SU-DHL-6 (cell line): ENCODE data around the gene DIRAS2.

Experiments
- H2AFZ ChIP-seq: fragments of 200-600 bp; sonication (generic); 2 replicates; pipeline ENCODE4 v1.6.1; 2014; ENCODE audit warnings: low read depth, mild to moderate bottlenecking, moderate library complexity, mixed read lengths, antibody characterized with exemption, low read length; ENCODE audit not compliant: severe bottlenecking
- H3F3A ChIP-seq: fragments of 200-600 bp; shearing (Covaris generic); 2 replicates; pipeline ENCODE4 v1.6.0; 2016; ENCODE audit warnings: antibody characterized with exemption, mild to moderate bottlenecking; ENCODE audit not compliant: insufficient read depth
- H3K27ac ChIP-seq: fragments of 200-600 bp; sonication (generic); 2 replicates; pipeline ENCODE4 v1.5.1; 2016; ENCODE audit warnings: low read depth, mild to moderate bottlenecking, low read length, moderate library complexity, mixed read lengths
- H3K27me3 ChIP-seq: fragments of 200-600 bp; sonication (generic), shearing (Covaris generic); 2 replicates; pipeline ENCODE4 v1.6.0; 2014; ENCODE audit warnings: mild to moderate bottlenecking, low read length
- H3K36me3 ChIP-seq: fragments of 200-600 bp; sonication (generic); 2 replicates; pipeline ENCODE4 v1.6.1; 2014; ENCODE audit warnings: mild to moderate bottlenecking, low read length, mixed read lengths
- H3K4me2 ChIP-seq: fragments of 300-600, 200-600 bp; shearing (Covaris generic), sonication (generic); 2 replicates; pipeline ENCODE4 v1.6.0; 2014; ENCODE audit warnings: low read length, low read depth, mild to moderate bottlenecking; ENCODE audit not compliant: poor library complexity, severe bottlenecking
- H3K4me3 ChIP-seq: fragments of 200-600 bp; sonication (generic); 2 replicates; pipeline ENCODE4 v1.5.1; 2014; ENCODE audit warnings: antibody characterized with exemption, low read length, mild to moderate bottlenecking, mixed read lengths; ENCODE audit not compliant: insufficient read depth, poor library complexity, severe bottlenecking
- H3K79me2 ChIP-seq: fragments of 200-600 bp; sonication (generic); 2 replicates; pipeline ENCODE4 v1.6.1; 2014; ENCODE audit warnings: mild to moderate bottlenecking, low read length, moderate library complexity; ENCODE audit not compliant: insufficient read depth
- H3K9ac ChIP-seq: fragments of 200-600 bp; sonication (generic); 2 replicates; pipeline ENCODE4 v1.7.0; 2014; ENCODE audit warnings: mild to moderate bottlenecking, low read length
- H3K9me2 ChIP-seq: fragments of 200-600 bp; sonication (generic); replicated peaks from 2 replicates; pipeline ENCODE4 v1.6.1; 2014; ENCODE audit warnings: low read length; ENCODE audit not compliant: insufficient read depth
- H3K9me3 ChIP-seq: fragments of 200-600 bp; sonication (generic); 2 replicates; pipeline ENCODE4 v1.6.1; 2014; ENCODE audit warnings: low read length, mixed read lengths; ENCODE audit not compliant: insufficient read depth
- H4K20me1 ChIP-seq: fragments of 200-600 bp; sonication (generic); 2 replicates; pipeline ENCODE4 v1.6.1; 2014; ENCODE audit warnings: low read depth, mild to moderate bottlenecking, antibody characterized with exemption, low read length, moderate library complexity, mixed read lengths
- EZH2phosphoT487 ChIP-seq: fragments of 200-600 bp; sonication (generic), shearing (Covaris generic); conservative IDR thresholded peaks from 2 replicates; pipeline ENCODE4 v1.6.1; 2018; ENCODE audit warnings: mild to moderate bottlenecking, antibody characterized with exemption, low read length, moderate library complexity, mixed read lengths
- TF ChIP-seq, protein P1 (sequence below): fragments of 200-600 bp; sonication (generic); IDR thresholded peaks from one replicate; pipeline ENCODE4 v1.5.1; 2017; ENCODE audit warnings: antibody characterized with exemption, mild to moderate bottlenecking, low read length, moderate library complexity; ENCODE audit not compliant: insufficient read depth, poor library complexity, severe bottlenecking

The DIRAS2 gene

GRCh38 chr9:90593646-90594045, 49.0 kb downstream of the DIRAS2 start:
- Histone ChIP-seq H4K20me1 (no peaks in the 10 kb centered on the region), H3K27me3 (no peaks in the 10 kb centered on the region), H3K79me2 (no peaks in the 10 kb centered on the region), H3K4me3 (no peak overlapping the region), H3K9ac (no peak overlapping the region), H3K9me3 (no peaks in the 10 kb centered on the region), H3K27ac (no peak overlapping the region), H3K36me3 (no peaks in the 10 kb centered on the region), H3K9me2 (no peaks in the 10 kb centered on the region), H2AFZ (no peak overlapping the region), H3F3A (no peaks in the 10 kb centered on the region), H3K4me2 (no peak overlapping the region)
- TF ChIP-seq EZH2phosphoT487, result no peak
- TF ChIP-seq, protein P1, sequence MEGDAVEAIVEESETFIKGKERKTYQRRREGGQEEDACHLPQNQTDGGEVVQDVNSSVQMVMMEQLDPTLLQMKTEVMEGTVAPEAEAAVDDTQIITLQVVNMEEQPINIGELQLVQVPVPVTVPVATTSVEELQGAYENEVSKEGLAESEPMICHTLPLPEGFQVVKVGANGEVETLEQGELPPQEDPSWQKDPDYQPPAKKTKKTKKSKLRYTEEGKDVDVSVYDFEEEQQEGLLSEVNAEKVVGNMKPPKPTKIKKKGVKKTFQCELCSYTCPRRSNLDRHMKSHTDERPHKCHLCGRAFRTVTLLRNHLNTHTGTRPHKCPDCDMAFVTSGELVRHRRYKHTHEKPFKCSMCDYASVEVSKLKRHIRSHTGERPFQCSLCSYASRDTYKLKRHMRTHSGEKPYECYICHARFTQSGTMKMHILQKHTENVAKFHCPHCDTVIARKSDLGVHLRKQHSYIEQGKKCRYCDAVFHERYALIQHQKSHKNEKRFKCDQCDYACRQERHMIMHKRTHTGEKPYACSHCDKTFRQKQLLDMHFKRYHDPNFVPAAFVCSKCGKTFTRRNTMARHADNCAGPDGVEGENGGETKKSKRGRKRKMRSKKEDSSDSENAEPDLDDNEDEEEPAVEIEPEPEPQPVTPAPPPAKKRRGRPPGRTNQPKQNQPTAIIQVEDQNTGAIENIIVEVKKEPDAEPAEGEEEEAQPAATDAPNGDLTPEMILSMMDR, result no peak

GRCh38 chr9:90580576-90580975, 62.0 kb downstream of the DIRAS2 start:
- no peaks in the 10 kb centered on the region for H3K9me2 ChIP-seq
- H3K4me2 ChIP-seq, result no peak overlapping the region
- no peaks in the 10 kb centered on the region for H3K27me3 ChIP-seq
- H3K36me3 ChIP-seq, result no peaks in the 10 kb centered on the region
- no peak overlapping the region for H3K9ac ChIP-seq
- H3K27ac ChIP-seq, result no peak overlapping the region
- no peaks in the 10 kb centered on the region for H3F3A ChIP-seq
- H4K20me1 ChIP-seq, result no peaks in the 10 kb centered on the region
- H3K9me3 ChIP-seq, result no peaks in the 10 kb centered on the region
- no peak overlapping the region for H3K4me3 ChIP-seq
- H2AFZ ChIP-seq, result no peak overlapping the region
- no peaks in the 10 kb centered on the region for H3K79me2 ChIP-seq
- TF ChIP-seq EZH2phosphoT487, result no peak
- TF ChIP-seq, protein P1, result no peak

DNA sequence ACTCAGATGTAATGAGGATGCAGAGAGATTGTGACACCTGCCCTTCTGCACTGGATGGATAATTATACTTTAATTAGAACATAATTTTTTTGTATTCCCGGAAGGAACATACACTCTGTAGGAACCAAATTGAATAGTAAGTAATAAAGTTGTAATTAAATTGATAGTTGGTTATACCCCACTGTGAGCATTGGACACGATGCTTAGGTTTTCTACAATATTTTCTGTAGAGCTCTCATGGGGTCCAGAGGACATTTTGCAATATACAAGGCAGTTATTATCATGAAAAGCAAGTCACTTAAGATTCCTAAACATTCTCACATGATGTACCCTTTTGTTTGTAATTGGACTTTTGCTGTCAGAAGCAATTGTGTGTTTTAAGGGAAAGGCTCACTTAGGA, 63.4 kb downstream of the DIRAS2 start:
- TF ChIP-seq EZH2phosphoT487, result no peak
- TF ChIP-seq, protein P1, result no peak
- Histone ChIP-seq H3K4me3 (no peak overlapping the region), H2AFZ (no peak overlapping the region), H4K20me1 (no peaks in the 10 kb centered on the region), H3K36me3 (no peaks in the 10 kb centered on the region), H3K9ac (no peak overlapping the region), H3K27me3 (no peaks in the 10 kb centered on the region), H3K79me2 (no peaks in the 10 kb centered on the region), H3K27ac (no peak overlapping the region), H3F3A (no peaks in the 10 kb centered on the region), H3K4me2 (no peak overlapping the region), H3K9me2 (no peaks in the 10 kb centered on the region), H3K9me3 (no peaks in the 10 kb centered on the region)
